Activated CD4-positive, alpha-beta T cell treated with anti-CD3 and anti-CD28 coated beads, Interleukin-2, amount 10 ng/mL, durations not matched to agents 7 days and 5 days (primary cell): ENCODE data around the gene CD300E. TPM values are rescaled to one million over a fixed set of nuclear protein-coding genes. Genes with fewer than 3 reads are reported as not detected.

Experiments used
- CTCF ChIA-PET: fragments of 350-600 bp; sonication (Branson Sonifier 250); formaldehyde crosslinking; loops from one replicate; lab custom pipeline; 2021; ENCODE audit warnings: antibody characterized with exemption; lab: Charles Lee
- POLR2A ChIA-PET: fragments of 350-600 bp; sonication (Branson Sonifier 250); formaldehyde crosslinking; loops from one replicate; lab custom pipeline; 2021; ENCODE audit warnings: antibody characterized with exemption; lab: Charles Lee
- DNase-seq: peaks from one replicate; pipeline ENCODE4 v3.0.0-alpha.2; 2020
- H3K27ac Mint-ChIP-seq: one replicate; pipeline ENCODE4 v1.8.0; 2021; ENCODE audit warnings: mild to moderate bottlenecking, moderate library complexity, mixed read lengths
- H3K27me3 Mint-ChIP-seq: one replicate; pipeline ENCODE4 v1.8.0; 2021; ENCODE audit warnings: mixed read lengths
- H3K36me3 Mint-ChIP-seq: one replicate; pipeline ENCODE4 v1.8.0; 2021; ENCODE audit warnings: low read depth, mixed read lengths
- H3K4me1 Mint-ChIP-seq: one replicate; pipeline ENCODE4 v1.8.0; 2021; ENCODE audit warnings: mixed read lengths
- H3K4me3 Mint-ChIP-seq: one replicate; pipeline ENCODE4 v1.8.0; 2021; ENCODE audit warnings: mild to moderate bottlenecking, moderate library complexity, mixed read lengths
- H3K9me3 Mint-ChIP-seq: one replicate; pipeline ENCODE4 v1.8.0; 2021; ENCODE audit warnings: mixed read lengths
- total RNA-seq, 2 experiments: library from RNA; stranded (reverse); gene quantifications; one replicate each; pipeline ENCODE4 v1.2.3, GENCODE V29; 2021

The CD300E gene, protein sequence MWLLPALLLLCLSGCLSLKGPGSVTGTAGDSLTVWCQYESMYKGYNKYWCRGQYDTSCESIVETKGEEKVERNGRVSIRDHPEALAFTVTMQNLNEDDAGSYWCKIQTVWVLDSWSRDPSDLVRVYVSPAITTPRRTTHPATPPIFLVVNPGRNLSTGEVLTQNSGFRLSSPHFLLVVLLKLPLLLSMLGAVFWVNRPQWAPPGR
- total RNA-seq, result not detected

DNA sequence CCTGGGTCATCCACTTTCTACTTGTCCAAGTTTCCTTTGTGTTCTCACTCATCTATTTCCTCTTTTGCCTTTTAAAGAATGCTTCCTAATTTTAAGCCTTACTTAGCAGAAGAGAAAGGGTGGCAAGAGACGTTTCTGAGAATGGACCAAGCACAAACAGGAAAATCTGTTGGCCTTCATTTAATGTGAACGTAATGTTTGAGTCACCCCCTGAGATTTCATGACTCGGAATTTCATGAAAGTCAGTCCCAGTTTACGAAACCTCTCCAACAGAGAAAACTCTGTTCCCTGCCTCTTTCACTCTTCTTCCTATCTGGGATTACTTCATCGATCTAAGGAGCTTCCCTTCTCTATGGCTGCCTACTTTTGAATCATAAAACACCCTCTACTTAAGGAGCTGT lies at the start of gene CD300E:
TSS of gene CD300E (minus strand) at position 46 of the 401 bp plus-strand sequence. CDS start 117 bp downstream, outside the sequence.
- H3K36me3 Mint-ChIP-seq, result no peaks in the 10 kb centered on the region
- ChIA-PET CTCF (no interaction called here), POLR2A (no interaction called here)
- peaks cover 5% of the 10 kb centered on the region for H3K9me3 Mint-ChIP-seq
- H3K4me1 Mint-ChIP-seq, result no peaks in the 10 kb centered on the region
- H3K4me3 Mint-ChIP-seq, result no peak within 1 kb of the TSS
- H3K27ac Mint-ChIP-seq, result no peak within 1 kb of the TSS
- DNase-seq, result no peak
- H3K27me3 Mint-ChIP-seq, result peaks cover 58% of the 10 kb centered on the region

DNA sequence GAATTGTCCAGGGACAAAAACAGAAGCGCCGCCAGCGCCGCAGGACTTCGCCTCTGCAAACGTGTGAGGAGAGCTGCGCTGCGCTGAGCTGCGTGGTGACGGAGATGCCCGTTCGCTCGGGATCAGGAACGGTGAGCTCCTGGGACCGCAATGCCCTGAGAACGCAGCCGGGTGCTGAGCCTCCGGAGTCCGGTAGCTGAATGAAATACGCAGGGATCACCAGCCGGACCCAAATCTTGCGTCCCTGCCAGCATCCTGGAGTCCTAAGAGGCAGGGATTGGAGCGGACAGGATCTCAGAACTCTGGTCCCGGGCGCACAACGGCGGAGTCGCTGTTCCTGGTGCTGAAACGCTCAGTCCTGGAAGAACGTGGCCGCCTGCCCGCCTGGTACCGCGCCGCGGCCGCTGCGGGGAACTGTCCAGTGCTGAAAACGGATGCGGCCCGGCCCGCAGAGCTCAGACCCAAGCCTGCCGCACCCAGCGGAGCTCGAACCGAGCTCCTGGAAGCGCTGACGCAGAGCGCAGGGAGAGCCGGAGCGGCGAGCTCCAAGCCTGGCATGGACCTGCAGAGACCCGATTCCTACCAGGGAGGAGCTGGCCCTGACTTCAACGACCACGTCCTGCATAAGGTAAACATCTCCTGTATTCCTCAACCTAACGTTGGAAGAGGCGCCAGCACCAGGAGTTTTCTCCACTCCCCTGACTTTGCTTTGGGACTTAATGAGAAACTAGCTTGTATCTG lies 47.7 kb upstream of the CD300E start:
- Mint-ChIP-seq H3K36me3 (no peaks in the 10 kb centered on the region), H3K27ac (no peak overlapping the region), H3K4me3 (no peak overlapping the region), H3K4me1 (peaks cover 3% of the 10 kb centered on the region), H3K9me3 (no peaks in the 10 kb centered on the region), H3K27me3 (peaks cover 66% of the 10 kb centered on the region)
- ChIA-PET POLR2A (interaction anchor here (0.6 to 0.8 kb wide), 2 partner anchors 88 to 666 kb away, joined by 3 read pairs; no protein-coding TSS in a partner anchor), CTCF (interaction anchor here (0.6 to 2.3 kb wide), 7 partner anchors 10 to 1309 kb away, joined by 3 to 17 read pairs (median 4); no protein-coding TSS in a partner anchor)
- peak; percentile 83 for DNase-seq

DNA sequence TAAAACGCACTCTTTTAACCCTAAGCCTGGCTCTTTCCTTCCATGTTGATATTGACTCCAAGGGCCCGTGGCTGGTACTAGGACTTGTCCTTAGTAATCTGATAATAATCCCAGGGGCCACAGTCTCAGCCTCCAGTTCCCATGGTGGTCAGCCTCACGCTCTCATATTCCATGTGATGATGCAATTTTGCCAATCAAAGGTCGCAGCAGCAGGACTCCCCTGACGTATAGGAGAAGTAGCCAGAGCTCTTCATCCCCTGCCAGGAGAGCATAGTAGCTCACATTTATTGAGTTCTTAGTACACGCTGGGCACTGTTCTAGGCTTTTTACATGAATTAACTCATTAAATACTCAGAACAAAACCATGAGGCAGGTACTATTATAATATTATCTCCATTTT lies 46.8 kb upstream of the CD300E start:
- H3K27ac Mint-ChIP-seq, result no peak overlapping the region
- no peaks in the 10 kb centered on the region for H3K36me3 Mint-ChIP-seq
- H3K9me3 Mint-ChIP-seq, result no peaks in the 10 kb centered on the region
- ChIA-PET CTCF (interaction anchor here (2.1 to 2.3 kb wide), 2 partner anchors 13 to 20 kb away, joined by 6 to 17 read pairs; no protein-coding TSS in a partner anchor), POLR2A (interaction anchor here (0.8 kb wide), 1 partner anchor 89 kb away, joined by 3 read pairs; no protein-coding TSS in a partner anchor)
- peaks cover 61% of the 10 kb centered on the region for H3K27me3 Mint-ChIP-seq
- DNase-seq, result no peak
- peaks cover 3% of the 10 kb centered on the region for H3K4me1 Mint-ChIP-seq
- no peak overlapping the region for H3K4me3 Mint-ChIP-seq

DNA sequence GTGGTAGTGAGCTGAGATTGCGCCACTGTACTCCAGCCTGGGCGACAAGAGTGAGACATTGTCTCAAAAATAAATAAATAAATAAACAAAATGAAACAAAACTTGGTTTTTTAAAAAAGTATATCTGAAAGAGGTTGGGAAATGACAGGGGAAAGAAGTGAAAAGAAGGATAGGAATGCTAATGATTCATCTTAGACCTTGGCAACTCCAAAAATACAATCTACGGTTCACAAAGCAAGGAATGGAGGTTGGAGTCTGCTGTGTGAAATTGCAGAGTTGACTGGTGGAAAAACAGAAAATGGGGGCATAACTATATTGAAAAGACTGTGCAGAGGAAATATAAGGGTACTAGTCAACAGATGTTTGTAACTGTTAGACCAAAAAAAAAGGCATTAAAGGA lies 40.0 kb upstream of the CD300E start:
- ChIA-PET POLR2A (no interaction called here), CTCF (interaction anchor here (0.6 to 2.6 kb wide), 4 partner anchors 12 to 422 kb away, joined by 3 to 13 read pairs (median 4); no protein-coding TSS in a partner anchor)
- H3K27ac Mint-ChIP-seq, result no peak overlapping the region
- H3K9me3 Mint-ChIP-seq, result peaks cover 2% of the 10 kb centered on the region
- no peak overlapping the region for H3K4me3 Mint-ChIP-seq
- no peaks in the 10 kb centered on the region for H3K36me3 Mint-ChIP-seq
- peaks cover 71% of the 10 kb centered on the region for H3K27me3 Mint-ChIP-seq
- H3K4me1 Mint-ChIP-seq, result no peaks in the 10 kb centered on the region
- no peak for DNase-seq

DNA sequence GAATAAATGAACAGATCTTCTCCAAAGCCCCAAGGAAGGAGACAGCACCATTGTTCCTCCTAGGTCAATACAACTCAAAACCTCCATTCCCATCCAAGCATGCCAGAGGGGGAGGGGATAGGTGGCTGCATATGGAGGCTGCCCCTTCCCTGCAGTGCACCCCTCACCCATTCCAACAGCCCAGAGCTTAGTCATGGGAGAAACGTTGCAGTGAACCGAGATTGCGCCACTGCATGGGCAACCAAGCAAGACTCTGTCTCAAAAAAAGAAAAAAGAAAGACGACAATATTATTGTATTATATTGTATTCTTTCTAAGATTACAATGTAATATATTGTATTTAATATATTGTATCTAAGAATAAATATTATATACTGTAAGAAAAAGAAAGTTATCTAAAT lies 36.4 kb upstream of the CD300E start:
- peaks cover 9% of the 10 kb centered on the region for H3K4me1 Mint-ChIP-seq
- peaks cover 62% of the 10 kb centered on the region for H3K27me3 Mint-ChIP-seq
- no peak overlapping the region for H3K27ac Mint-ChIP-seq
- no peaks in the 10 kb centered on the region for H3K36me3 Mint-ChIP-seq
- H3K9me3 Mint-ChIP-seq, result peaks cover 2% of the 10 kb centered on the region
- CTCF ChIA-PET, result interaction anchor here (0.6 to 3.9 kb wide), 2 partner anchors 78 to 218 kb away, joined by 3 to 58 read pairs; partner anchors contain the start of gene RAB37
- no peak overlapping the region for H3K4me3 Mint-ChIP-seq
- DNase-seq, result no peak
- POLR2A ChIA-PET, result no interaction called here

DNA sequence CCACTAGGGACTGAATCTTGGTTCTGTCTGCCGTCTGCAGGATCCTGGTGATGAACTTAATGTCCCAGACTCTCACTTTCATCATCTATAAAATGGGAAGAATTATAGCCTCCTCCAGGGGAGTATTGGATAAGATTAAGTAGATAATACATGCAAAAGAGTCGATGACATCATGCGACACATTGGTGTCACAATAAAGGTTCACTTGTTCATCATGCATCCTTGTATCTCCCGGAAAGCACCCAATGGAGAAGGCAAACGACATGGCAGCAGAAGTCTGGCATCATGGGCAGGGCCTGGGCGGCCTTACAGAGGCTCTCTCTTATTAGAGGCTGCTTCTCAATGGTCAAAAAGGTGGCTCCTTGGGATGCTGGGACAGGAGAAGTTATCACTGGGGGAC lies 35.1 kb upstream of the CD300E start:
- POLR2A ChIA-PET, result no interaction called here
- Mint-ChIP-seq H3K27me3 (peaks cover 55% of the 10 kb centered on the region), H3K36me3 (no peaks in the 10 kb centered on the region), H3K9me3 (peaks cover 2% of the 10 kb centered on the region), H3K27ac (no peak overlapping the region), H3K4me3 (no peak overlapping the region), H3K4me1 (peaks cover 9% of the 10 kb centered on the region)
- DNase-seq, result no peak
- CTCF ChIA-PET, result interaction anchor here (1.8 to 3.9 kb wide), 5 partner anchors 18 to 125 kb away, joined by 4 to 58 read pairs (median 16); partner anchors contain the start of gene RAB37

DNA sequence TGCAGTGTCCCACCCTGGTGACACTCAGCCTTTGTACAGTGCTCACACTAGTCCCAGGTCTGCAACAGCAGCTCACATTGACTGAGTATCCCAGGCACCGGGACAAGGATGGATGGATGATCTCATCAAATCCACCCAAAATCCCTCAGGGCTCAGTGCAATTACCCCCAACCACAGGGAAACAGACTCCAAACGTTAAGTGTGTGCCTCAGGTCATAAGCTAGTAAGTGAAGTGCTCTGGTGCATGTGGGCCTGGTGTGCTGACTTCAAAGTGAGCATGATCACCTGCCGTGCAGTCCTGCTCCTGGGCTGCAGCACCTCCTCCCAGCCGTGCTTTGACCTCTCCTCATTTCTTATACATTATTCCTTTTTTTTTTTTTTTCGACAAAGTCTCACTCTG lies 31.2 kb upstream of the CD300E start:
- ChIA-PET POLR2A (no interaction called here), CTCF (interaction anchor here (1.2 to 2.0 kb wide), 3 partner anchors 10 to 116 kb away, joined by 4 to 6 read pairs (median 4); no protein-coding TSS in a partner anchor)
- no peaks in the 10 kb centered on the region for H3K9me3 Mint-ChIP-seq
- H3K27me3 Mint-ChIP-seq, result peaks cover 52% of the 10 kb centered on the region
- no peaks in the 10 kb centered on the region for H3K36me3 Mint-ChIP-seq
- H3K4me3 Mint-ChIP-seq, result no peak overlapping the region
- peaks cover 9% of the 10 kb centered on the region for H3K4me1 Mint-ChIP-seq
- no peak overlapping the region for H3K27ac Mint-ChIP-seq
- no peak for DNase-seq

DNA sequence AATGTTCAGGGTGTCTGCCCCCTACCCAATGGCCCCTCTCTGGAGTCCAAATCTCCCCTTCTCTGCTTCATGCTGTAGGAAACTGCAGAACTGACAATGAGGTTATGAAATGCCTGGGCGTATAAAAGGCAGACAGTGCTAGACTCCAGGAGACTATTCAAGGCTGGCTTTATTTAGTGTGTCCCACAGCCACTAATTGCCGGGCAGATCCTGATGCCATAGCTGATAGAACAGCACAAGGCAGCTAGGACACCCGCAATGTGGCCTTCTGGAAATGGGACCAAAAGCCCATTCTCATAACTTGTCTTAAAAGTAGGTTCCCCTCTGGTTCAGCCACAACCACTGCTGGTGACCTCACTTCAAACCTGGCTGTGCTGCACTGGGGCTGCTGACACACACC lies 28.5 kb upstream of the CD300E start:
- POLR2A ChIA-PET, result no interaction called here

DNA sequence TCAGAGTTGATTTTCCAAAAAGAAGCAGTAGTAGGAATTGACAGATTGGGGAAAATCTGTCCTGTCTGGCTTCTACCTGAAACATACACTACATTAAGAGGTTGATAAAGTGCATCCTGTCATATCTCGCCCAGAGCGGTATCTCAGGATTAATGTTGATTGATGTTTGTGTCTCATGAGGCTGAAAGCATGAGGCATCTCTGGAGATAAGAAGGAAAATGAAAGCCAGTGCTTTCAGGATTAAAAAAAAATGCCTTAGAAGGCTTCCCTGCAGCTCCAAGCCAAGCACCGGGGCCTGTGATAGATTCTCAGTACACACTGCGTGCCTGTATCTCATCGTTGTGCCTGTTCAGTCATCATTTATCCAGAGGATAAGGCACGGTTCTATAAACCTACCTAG lies 26.4 kb upstream of the CD300E start:
- Mint-ChIP-seq H3K9me3 (no peaks in the 10 kb centered on the region), H3K4me3 (no peak overlapping the region), H3K27ac (no peak overlapping the region), H3K4me1 (no peaks in the 10 kb centered on the region), H3K36me3 (no peaks in the 10 kb centered on the region), H3K27me3 (peaks cover 53% of the 10 kb centered on the region)
- ChIA-PET CTCF (no interaction called here), POLR2A (no interaction called here)
- no peak for DNase-seq

More for the DNA sequence above, 28.5 kb upstream of the CD300E start:
- CTCF ChIA-PET, result interaction anchor here (0.6 to 0.7 kb wide), 2 partner anchors 88 to 104 kb away, joined by 3 read pairs; no protein-coding TSS in a partner anchor
- Mint-ChIP-seq H3K4me3 (no peak overlapping the region), H3K4me1 (peaks cover 2% of the 10 kb centered on the region), H3K36me3 (no peaks in the 10 kb centered on the region), H3K27me3 (peaks cover 45% of the 10 kb centered on the region), H3K27ac (no peak overlapping the region), H3K9me3 (no peaks in the 10 kb centered on the region)
- no peak for DNase-seq

DNA sequence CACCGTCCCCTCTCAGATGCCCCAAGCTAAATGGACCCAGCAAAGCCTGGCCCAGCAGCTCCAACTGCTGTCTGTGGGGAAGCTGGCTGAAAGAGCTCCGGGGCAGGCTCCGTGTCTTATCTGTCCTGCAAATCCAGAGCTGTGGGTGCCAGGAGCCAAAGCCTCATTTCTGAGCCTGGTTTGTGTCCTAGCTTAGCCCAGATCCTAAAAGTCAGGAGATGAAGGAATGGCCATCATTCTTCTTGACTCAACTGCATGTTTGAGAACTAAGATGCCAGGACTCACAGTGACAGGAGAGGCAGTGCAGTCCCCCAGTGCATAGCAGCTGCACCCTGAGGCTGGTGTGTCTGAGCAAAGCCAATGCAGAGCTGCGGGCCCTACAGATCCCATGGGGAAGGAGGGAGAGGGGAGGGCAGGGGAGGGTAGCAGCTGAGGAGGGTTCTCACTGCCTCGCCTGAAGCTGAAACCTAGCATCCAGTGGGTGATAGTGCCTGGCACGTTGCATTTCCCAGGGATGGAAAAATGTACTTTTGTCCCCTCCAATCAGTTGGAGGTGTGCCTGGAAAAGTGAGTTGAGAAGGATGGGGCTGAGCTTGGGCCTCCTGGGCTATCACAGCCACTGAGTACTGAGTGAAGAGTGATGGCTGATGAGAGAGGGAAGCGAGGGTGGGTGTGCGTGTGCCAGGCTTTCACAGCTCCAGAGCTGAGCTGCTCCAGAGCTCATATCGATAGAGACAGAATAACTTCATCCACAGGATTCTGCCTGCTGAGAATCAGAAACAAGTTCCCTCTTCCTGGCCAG lies 24.5 kb upstream of the CD300E start:
- Mint-ChIP-seq H3K4me3 (no peak overlapping the region), H3K27me3 (peaks cover 62% of the 10 kb centered on the region)

DNA sequence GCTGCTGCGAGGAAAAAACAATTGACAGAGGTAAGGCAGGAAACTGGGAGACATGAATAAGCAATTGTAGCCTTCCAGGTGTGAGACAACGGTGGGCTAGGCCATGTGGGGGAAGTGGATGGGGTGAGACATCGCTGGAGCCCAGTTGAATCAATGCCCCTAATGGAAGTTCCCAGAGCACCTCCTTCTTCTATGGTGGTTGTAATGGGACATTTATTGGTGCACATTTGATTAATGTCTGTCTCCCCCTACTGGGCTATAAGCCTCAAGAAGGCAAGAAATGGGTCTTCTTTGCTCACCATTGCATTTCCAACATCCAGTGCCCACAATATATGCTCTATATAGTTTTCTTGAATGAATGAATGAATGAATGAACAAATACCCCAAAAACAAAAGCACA lies 22.7 kb upstream of the CD300E start:
- DNase-seq, result peak; percentile 22
- Mint-ChIP-seq H3K27me3 (peaks cover 63% of the 10 kb centered on the region), H3K27ac (no peak overlapping the region), H3K36me3 (no peaks in the 10 kb centered on the region), H3K4me1 (no peaks in the 10 kb centered on the region), H3K9me3 (no peaks in the 10 kb centered on the region), H3K4me3 (no peak overlapping the region)
- POLR2A ChIA-PET, result no interaction called here
- CTCF ChIA-PET, result no interaction called here

More for the DNA sequence above, 24.5 kb upstream of the CD300E start:
- Mint-ChIP-seq H3K4me1 (no peaks in the 10 kb centered on the region), H3K36me3 (no peaks in the 10 kb centered on the region), H3K27ac (no peak overlapping the region), H3K9me3 (no peaks in the 10 kb centered on the region)
- ChIA-PET CTCF (interaction anchor here (1.0 to 1.3 kb wide), 5 partner anchors 9 to 123 kb away, joined by 3 to 6 read pairs (median 5); partner anchors contain the start of gene RAB37), POLR2A (no interaction called here)
- DNase-seq, result no peak

DNA sequence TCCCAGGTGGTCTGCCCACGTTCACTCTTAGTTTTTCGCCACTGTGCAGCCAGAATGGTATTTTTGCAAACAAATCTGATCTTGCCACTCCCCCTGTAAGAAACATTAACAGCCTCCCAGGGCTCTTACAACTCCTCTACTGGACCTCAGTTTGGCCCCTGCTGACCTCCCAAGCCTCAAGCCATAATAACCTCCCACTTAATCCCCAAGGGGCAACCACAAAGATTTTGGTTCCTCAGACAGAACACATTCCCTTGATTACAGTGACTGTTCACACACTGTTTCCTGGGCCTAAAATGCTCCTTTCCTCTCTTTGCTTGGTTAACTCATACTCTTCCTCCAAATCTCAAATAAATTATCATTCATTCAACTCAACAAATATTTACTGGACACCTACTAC lies 21.5 kb upstream of the CD300E start:
- Mint-ChIP-seq H3K27ac (no peak overlapping the region), H3K4me1 (peaks cover 7% of the 10 kb centered on the region), H3K36me3 (no peaks in the 10 kb centered on the region), H3K4me3 (no peak overlapping the region), H3K9me3 (no peaks in the 10 kb centered on the region), H3K27me3 (peaks cover 65% of the 10 kb centered on the region)
- CTCF ChIA-PET, result interaction anchor here (0.6 kb wide), 1 partner anchor 64 kb away, joined by 3 read pairs; no protein-coding TSS in a partner anchor
- POLR2A ChIA-PET, result interaction anchor here (0.6 kb wide), 1 partner anchor 207 kb away, joined by 3 read pairs; no protein-coding TSS in a partner anchor
- DNase-seq, result no peak
